BJ (cell line): Measurements from ENCODE around the gene BNIP5. TPM values are rescaled to one million over a fixed set of nuclear protein-coding genes. Genes with fewer than 3 reads are reported as not detected.
A peak's percentile ranks its signal among the peaks of the same experiment; 100 is the strongest.

Source experiments
- CTCF ChIA-PET: fragments of 350-600 bp; formaldehyde crosslinking; extraction: SDS; loops from one replicate; lab custom pipeline; 2021; ENCODE audit warnings: antibody characterized with exemption, inconsistent platforms; lab: Yijun Ruan, JAX
- POLR2A ChIA-PET: fragments of 300-600 bp; sonication (Branson Sonifier 250); formaldehyde crosslinking; extraction: SDS; loops from one replicate; lab custom pipeline; 2021; ENCODE audit warnings: antibody characterized with exemption; lab: Charles Lee
- DNase-seq: peaks from one replicate; pipeline ENCODE4 v3.0.0-alpha.2; 2011; ENCODE audit warnings: low read depth
- H3K27me3 ChIP-seq: 2 replicates; pipeline ENCODE4 v1.6.0; 2011; ENCODE audit warnings: low read length; ENCODE audit not compliant: control insufficient read depth, insufficient read depth
- H3K36me3 ChIP-seq: 2 replicates; pipeline ENCODE4 v1.5.1; 2011; ENCODE audit warnings: low read length; ENCODE audit not compliant: control insufficient read depth, insufficient read depth
- H3K4me3 ChIP-seq: 2 replicates; pipeline ENCODE4 v1.5.1; 2011; ENCODE audit warnings: low read depth, mild to moderate bottlenecking, control low read depth, low read length
- CTCF ChIP-seq: IDR thresholded peaks from 2 replicates; pipeline ENCODE4 v1.5.1; 2011; ENCODE audit warnings: low read depth, mild to moderate bottlenecking, control low read depth, inconsistent platforms, low read length, moderate library complexity; ENCODE audit not compliant: insufficient read depth
- polyA plus RNA-seq: library from polyadenylated mRNA; depleted of rRNA; stranded (reverse); fragments of >200 nt; gene quantifications from 2 replicates; pipeline ENCODE4 v1.2.3, GENCODE V29; 2011

The BNIP5 gene
- polyA plus RNA-seq, 1 experiment, result not detected

GRCh38 chr6:36361071-36361470 lies 24.4 kb upstream of the BNIP5 start:
- no peak for DNase-seq
- ChIA-PET POLR2A (no interaction called here), CTCF (interaction anchor here (0.9 to 13.4 kb wide), 14 partner anchors 9 to 261 kb away, joined by 3 to 132 read pairs (median 6); no protein-coding TSS in a partner anchor)
- Histone ChIP-seq H3K4me3 (no peak overlapping the region), H3K36me3 (no peaks in the 10 kb centered on the region), H3K27me3 (peaks cover 1% of the 10 kb centered on the region; the same call in 1 of the 2 replicates)
- TF ChIP-seq CTCF, result no peak

- no peaks in the 10 kb centered on the region for H3K36me3 ChIP-seq
- CTCF ChIA-PET, result interaction anchor here (0.6 to 13.4 kb wide), 28 partner anchors 9 to 333 kb away, joined by 3 to 132 read pairs (median 5); partner anchors contain the start of genes BNIP5 and MAPK14
- POLR2A ChIA-PET, result no interaction called here
- no peak overlapping the region for H3K4me3 ChIP-seq
- peak; percentile 83 for TF ChIP-seq CTCF
- DNase-seq, result no peak
- peaks cover 1% of the 10 kb centered on the region; the same call in 1 of the 2 replicates for H3K27me3 ChIP-seq
Observed at GRCh38 chr6:36360241-36361054, 23.8 kb upstream of the BNIP5 start.

- Histone ChIP-seq H3K4me3 (no peak overlapping the region), H3K27me3 (peaks cover 1% of the 10 kb centered on the region; the same call in 1 of the 2 replicates), H3K36me3 (no peaks in the 10 kb centered on the region)
- POLR2A ChIA-PET, result no interaction called here
- CTCF ChIA-PET, result interaction anchor here (0.9 to 13.4 kb wide), 10 partner anchors 10 to 330 kb away, joined by 3 to 132 read pairs (median 5); partner anchors contain the start of gene MAPK14
- TF ChIP-seq CTCF, result no peak
- DNase-seq, result no peak
Observed at GRCh38 chr6:36358226-36358915, 21.7 kb upstream of the BNIP5 start.

GRCh38 chr6:36357872-36358225 lies 21.2 kb upstream of the BNIP5 start:
- POLR2A ChIA-PET, result no interaction called here

More at GRCh38 chr6:36357872-36358225, 21.2 kb upstream of the BNIP5 start:
- DNase-seq, result no peak
- TF ChIP-seq CTCF, result no peak
- no peak overlapping the region for H3K4me3 ChIP-seq
- H3K36me3 ChIP-seq, result no peaks in the 10 kb centered on the region
- CTCF ChIA-PET, result interaction anchor here (0.9 to 13.4 kb wide), 9 partner anchors 12 to 330 kb away, joined by 3 to 132 read pairs (median 5); partner anchors contain the start of gene MAPK14
- peaks cover 1% of the 10 kb centered on the region; the same call in 1 of the 2 replicates for H3K27me3 ChIP-seq
